ENCODE measurements around the gene CHRNA4. TPM values are rescaled to one million over a fixed set of nuclear protein-coding genes. Genes with fewer than 3 reads are reported as not detected.

CHRNA4 gene
- polyA plus RNA-seq, 1 donor (not counting 4 experiments of a cell fraction or from before 2014, with no cell fraction given) = not detected

- Histone ChIP-seq H3K4me3 (ENCODE audit: control insufficient read depth in 2 of 3, extremely low read depth in 1 of 3, insufficient read depth in 2 of 3, low read depth in 1 of 3, low read length in 3 of 3) (no peak overlapping the region), H3K27ac (ENCODE audit: control insufficient read depth, insufficient read depth, low read length) (no peak overlapping the region), H3K9me3 (ENCODE audit: control insufficient read depth, low read depth, low read length) (no peaks in the 10 kb centered on the region), H3K36me3 (ENCODE audit: control insufficient read depth in 2 of 2, extremely low read depth in 1 of 2, insufficient read depth in 2 of 2, low read length in 2 of 2) (no peaks in the 10 kb centered on the region), H3K79me2 (ENCODE audit: control insufficient read depth, insufficient read depth, low read length) (no peaks in the 10 kb centered on the region), H3K4me2 (ENCODE audit: control insufficient read depth, extremely low read depth, insufficient read depth, low read depth, low read length) (no peak overlapping the region), H4K20me1 (ENCODE audit: control insufficient read depth, extremely low read depth, insufficient read depth, low read length) (no peaks in the 10 kb centered on the region), H3K27me3 (ENCODE audit: control insufficient read depth, extremely low read depth, insufficient read depth, low read length) (peaks cover 16% of the 10 kb centered on the region), H3K9me1 (ENCODE audit: control insufficient read depth, extremely low read depth, insufficient read depth, low read length) (no peaks in the 10 kb centered on the region), H3K4me1 (ENCODE audit: control insufficient read depth, extremely low read depth, insufficient read depth, low read length) (no peaks in the 10 kb centered on the region), H3K9ac (ENCODE audit: control insufficient read depth, extremely low read depth, insufficient read depth, low read length) (no peak overlapping the region), H2AFZ (ENCODE audit: control insufficient read depth, low read length) (no peak overlapping the region)
- FAIRE-seq (no peak), DNase-seq (ENCODE audit: low read depth, low spot score) (no peak)
- TF ChIP-seq EZH2 (IDR thresholded peaks at IDR 0.05; ENCODE audit: low read length) = no peak
- no peak for TF ChIP-seq CTCF (optimal IDR thresholded peaks at IDR 0.05 in 1 of 3, IDR thresholded peaks at IDR 0.05 in 1 of 3, conservative IDR thresholded peaks at IDR 0.05 in 1 of 3; ENCODE audit: extremely low read depth in 1 of 3, insufficient read depth in 2 of 3, low read length in 3 of 3)
- dilution Hi-C loops (cut with MboI; ENCODE audit: extremely low pct_ligation_motif_present, low sequenced_read_pairs) = no loop called here
These were observed 9.6 kb upstream of the CHRNA4 start for GRCh38 chr20:63370618-63371187.

- H3K36me3 ChIP-seq (ENCODE audit: control insufficient read depth in 2 of 2, extremely low read depth in 1 of 2, insufficient read depth in 2 of 2, low read length in 2 of 2) = no peaks in the 10 kb centered on the region
- no peak for TF ChIP-seq EZH2 (IDR thresholded peaks at IDR 0.05; ENCODE audit: low read length)
- TF ChIP-seq CTCF (optimal IDR thresholded peaks at IDR 0.05 in 1 of 3, IDR thresholded peaks at IDR 0.05 in 1 of 3, conservative IDR thresholded peaks at IDR 0.05 in 1 of 3; ENCODE audit: extremely low read depth in 1 of 3, insufficient read depth in 2 of 3, low read length in 3 of 3) = no peak
- no peak overlapping the region for H3K4me3 ChIP-seq (ENCODE audit: control insufficient read depth in 2 of 3, extremely low read depth in 1 of 3, insufficient read depth in 2 of 3, low read depth in 1 of 3, low read length in 3 of 3)
- no peak overlapping the region for H3K9ac ChIP-seq (ENCODE audit: control insufficient read depth, extremely low read depth, insufficient read depth, low read length)
- H3K79me2 ChIP-seq (ENCODE audit: control insufficient read depth, insufficient read depth, low read length) = no peaks in the 10 kb centered on the region
- no peaks in the 10 kb centered on the region for H4K20me1 ChIP-seq (ENCODE audit: control insufficient read depth, extremely low read depth, insufficient read depth, low read length)
- H2AFZ ChIP-seq (ENCODE audit: control insufficient read depth, low read length) = no peak overlapping the region
- dilution Hi-C loops (cut with MboI; ENCODE audit: extremely low pct_ligation_motif_present, low sequenced_read_pairs) = no loop called here
- H3K4me1 ChIP-seq (ENCODE audit: control insufficient read depth, extremely low read depth, insufficient read depth, low read length) = no peaks in the 10 kb centered on the region
- H3K9me3 ChIP-seq (ENCODE audit: control insufficient read depth, low read depth, low read length) = no peaks in the 10 kb centered on the region
- peaks cover 16% of the 10 kb centered on the region for H3K27me3 ChIP-seq (ENCODE audit: control insufficient read depth, extremely low read depth, insufficient read depth, low read length)
- no peak overlapping the region for H3K27ac ChIP-seq (ENCODE audit: control insufficient read depth, insufficient read depth, low read length)
- H3K9me1 ChIP-seq (ENCODE audit: control insufficient read depth, extremely low read depth, insufficient read depth, low read length) = no peaks in the 10 kb centered on the region
- no peak overlapping the region for H3K4me2 ChIP-seq (ENCODE audit: control insufficient read depth, extremely low read depth, insufficient read depth, low read depth, low read length)
- FAIRE-seq (no peak), DNase-seq (ENCODE audit: low read depth, low spot score) (no peak)
These were observed 8.8 kb upstream of the CHRNA4 start for GRCh38 chr20:63369724-63370617.
